HepG2 (cell line): ENCODE data around the gene KCNJ14. TPM values are rescaled to one million over a fixed set of nuclear protein-coding genes. Genes with fewer than 3 reads are reported as not detected.
A peak's percentile ranks its signal among the peaks of the same experiment; 100 is the strongest.

Source experiments
- AKAP8 ChIP-seq: sonication (generic); formaldehyde crosslinking; IDR thresholded peaks from 2 replicates; pipeline ENCODE4 v1.5.1; 2020; ENCODE audit warnings: mild to moderate bottlenecking, missing genetic modification reagents
- ARID5B ChIP-seq: IDR thresholded peaks from 2 replicates; pipeline ENCODE4 v1.4.0; 2020; ENCODE audit warnings: mild to moderate bottlenecking, missing genetic modification reagents
- FOXA1 ChIP-seq, 2 experiments: fragments of 450-650 bp in 1 of 2; sonication (generic) in 1 of 2; formaldehyde crosslinking in 1 of 2; IDR thresholded peaks; 2 replicates each; pipeline versions ENCODE4 v1.4.0 to v1.6.1; 2016 to 2020; ENCODE audit warnings: missing genetic modification reagents in 1 of 2
- POLR2AphosphoS5 ChIP-seq: IDR thresholded peaks from 2 replicates; pipeline ENCODE4 v1.6.1; 2012; ENCODE audit warnings: low read depth, low read length
- ZHX2 ChIP-seq, 2 experiments: sonication (generic) in 1 of 2; formaldehyde crosslinking in 1 of 2; IDR thresholded peaks; 2 replicates each; pipeline versions ENCODE4 v1.6.1 to v1.9.0; 2014 to 2022; ENCODE audit warnings: antibody characterized with exemption in 1 of 2, borderline replicate concordance in 1 of 2, inconsistent platforms in 1 of 2, low read depth in 1 of 2, missing genetic modification reagents in 1 of 2
- ZNF546 ChIP-seq: sonication (generic); formaldehyde crosslinking; conservative IDR thresholded peaks from 2 replicates; pipeline ENCODE4 v1.8.1; 2023; ENCODE audit warnings: mild to moderate bottlenecking, missing genetic modification reagents
- ZSCAN25 ChIP-seq: sonication (generic); formaldehyde crosslinking; IDR thresholded peaks from 2 replicates; pipeline ENCODE4 v1.8.0; 2022; ENCODE audit warnings: mild to moderate bottlenecking, missing genetic modification reagents
- polyA plus RNA-seq, 8 experiments: library from polyadenylated mRNA; depleted of rRNA in 3 of 8; stranded (reverse) in 7 of 8; unstranded in 1 of 8; fragments of >200 nt; fragmentation: Illumina TruSeq in 4 of 8; extraction: Trizol in 4 of 8; gene quantifications; 2 replicates each; pipeline versions ENCODE4 v1.2.1 to v1.2.3, GENCODE V29; 2011 to 2016; ENCODE audit warnings: low read depth in 4 of 8, missing spikeins in 1 of 8, mixed read lengths in 1 of 8; ENCODE audit not compliant: insufficient read depth in 1 of 8
- total RNA-seq, 5 experiments: library from RNA; depleted of rRNA; stranded (reverse); fragments of >200 nt; fragmentation: Illumina TruSeq; extraction: Trizol; gene quantifications; 2 replicates each; pipeline ENCODE4 v1.2.3, GENCODE V29; 2016; ENCODE audit warnings: low read depth in 1 of 5
- TF ChIP-seq, protein P1 (sequence below): IDR thresholded peaks from 2 replicates; pipeline ENCODE4 v1.6.1; 2018; ENCODE audit warnings: missing genetic modification reagents, mild to moderate bottlenecking, missing compliant biosample characterization
- TF ChIP-seq, protein P2 (sequence below): sonication (generic); formaldehyde crosslinking; conservative IDR thresholded peaks from 2 replicates; pipeline ENCODE4 v1.4.0; 2020; ENCODE audit warnings: missing genetic modification reagents
- TF ChIP-seq, protein P3 (sequence below): sonication (generic); formaldehyde crosslinking; IDR thresholded peaks from 2 replicates; pipeline ENCODE4 v1.8.1; 2023; ENCODE audit warnings: mild to moderate bottlenecking, moderate library complexity, missing genetic modification reagents
- TF ChIP-seq, protein P4 (sequence below): sonication (generic); formaldehyde crosslinking; IDR thresholded peaks from 2 replicates; pipeline ENCODE4 v1.4.0; 2020; ENCODE audit warnings: missing genetic modification reagents

The KCNJ14 gene
- total and polyA plus RNA-seq, 2 of the 13 experiments (the other 11 are each of a cell fraction or from before 2014, with no cell fraction given), result 0.20 to 0.51 TPM

GRCh38 chr19:48500830-48501493 lies 45.6 kb downstream of the KCNJ14 start (continued):
- TF ChIP-seq ZHX2 (IDR thresholded peaks at IDR 0.05; ENCODE audit: low read depth), result 0 out of 2 replicates have a peak, but pooled peaks have one; percentile 12
- TF ChIP-seq ZHX2 (CRISPR knock-in tag; IDR thresholded peaks at IDR 0.05; ENCODE audit: borderline replicate concordance), result no peak
- TF ChIP-seq ARID5B (CRISPR knock-in tag), result no peak
- TF ChIP-seq, protein P1, sequence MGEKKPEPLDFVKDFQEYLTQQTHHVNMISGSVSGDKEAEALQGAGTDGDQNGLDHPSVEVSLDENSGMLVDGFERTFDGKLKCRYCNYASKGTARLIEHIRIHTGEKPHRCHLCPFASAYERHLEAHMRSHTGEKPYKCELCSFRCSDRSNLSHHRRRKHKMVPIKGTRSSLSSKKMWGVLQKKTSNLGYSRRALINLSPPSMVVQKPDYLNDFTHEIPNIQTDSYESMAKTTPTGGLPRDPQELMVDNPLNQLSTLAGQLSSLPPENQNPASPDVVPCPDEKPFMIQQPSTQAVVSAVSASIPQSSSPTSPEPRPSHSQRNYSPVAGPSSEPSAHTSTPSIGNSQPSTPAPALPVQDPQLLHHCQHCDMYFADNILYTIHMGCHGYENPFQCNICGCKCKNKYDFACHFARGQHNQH (CRISPR knock-in tag), result no peak
- no peak for TF ChIP-seq AKAP8 (CRISPR knock-in tag)
- no peak for TF ChIP-seq ZNF546 (CRISPR knock-in tag)
- no peak for TF ChIP-seq ZSCAN25 (CRISPR knock-in tag)
- TF ChIP-seq FOXA1 (IDR thresholded peaks at IDR 0.05), result no peak
- no peak for TF ChIP-seq FOXA1 (CRISPR knock-in tag; IDR thresholded peaks at IDR 0.05)
- TF ChIP-seq, protein P2, sequence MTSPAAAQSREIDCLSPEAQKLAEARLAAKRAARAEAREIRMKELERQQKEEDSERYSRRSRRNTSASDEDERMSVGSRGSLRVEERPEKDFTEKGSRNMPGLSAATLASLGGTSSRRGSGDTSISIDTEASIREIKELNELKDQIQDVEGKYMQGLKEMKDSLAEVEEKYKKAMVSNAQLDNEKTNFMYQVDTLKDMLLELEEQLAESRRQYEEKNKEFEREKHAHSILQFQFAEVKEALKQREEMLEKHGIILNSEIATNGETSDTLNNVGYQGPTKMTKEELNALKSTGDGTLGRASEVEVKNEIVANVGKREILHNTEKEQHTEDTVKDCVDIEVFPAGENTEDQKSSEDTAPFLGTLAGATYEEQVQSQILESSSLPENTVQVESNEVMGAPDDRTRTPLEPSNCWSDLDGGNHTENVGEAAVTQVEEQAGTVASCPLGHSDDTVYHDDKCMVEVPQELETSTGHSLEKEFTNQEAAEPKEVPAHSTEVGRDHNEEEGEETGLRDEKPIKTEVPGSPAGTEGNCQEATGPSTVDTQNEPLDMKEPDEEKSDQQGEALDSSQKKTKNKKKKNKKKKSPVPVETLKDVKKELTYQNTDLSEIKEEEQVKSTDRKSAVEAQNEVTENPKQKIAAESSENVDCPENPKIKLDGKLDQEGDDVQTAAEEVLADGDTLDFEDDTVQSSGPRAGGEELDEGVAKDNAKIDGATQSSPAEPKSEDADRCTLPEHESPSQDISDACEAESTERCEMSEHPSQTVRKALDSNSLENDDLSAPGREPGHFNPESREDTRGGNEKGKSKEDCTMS (CRISPR knock-in tag), result no peak
- TF ChIP-seq, protein P3, sequence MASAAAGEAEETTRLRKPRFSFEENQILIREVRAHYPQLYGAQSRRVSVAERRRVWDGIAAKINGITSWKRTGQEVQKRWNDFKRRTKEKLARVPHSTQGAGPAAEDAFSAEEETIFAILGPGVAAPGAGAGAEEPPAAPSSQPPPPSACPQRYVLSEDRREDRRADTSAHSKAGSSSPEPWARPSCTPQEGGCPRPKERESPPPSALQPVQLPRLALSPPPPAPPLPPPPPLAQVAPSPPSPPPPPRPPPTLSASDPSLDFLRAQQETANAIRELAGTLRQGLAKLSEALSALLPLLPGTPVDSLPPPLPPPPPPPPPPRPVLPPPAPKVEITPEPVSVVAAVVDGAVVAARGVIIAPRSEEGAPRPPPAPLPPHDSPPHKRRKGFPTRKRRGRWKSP (CRISPR knock-in tag), result no peak
- TF ChIP-seq POLR2AphosphoS5, result no peak
- TF ChIP-seq, protein P4, sequence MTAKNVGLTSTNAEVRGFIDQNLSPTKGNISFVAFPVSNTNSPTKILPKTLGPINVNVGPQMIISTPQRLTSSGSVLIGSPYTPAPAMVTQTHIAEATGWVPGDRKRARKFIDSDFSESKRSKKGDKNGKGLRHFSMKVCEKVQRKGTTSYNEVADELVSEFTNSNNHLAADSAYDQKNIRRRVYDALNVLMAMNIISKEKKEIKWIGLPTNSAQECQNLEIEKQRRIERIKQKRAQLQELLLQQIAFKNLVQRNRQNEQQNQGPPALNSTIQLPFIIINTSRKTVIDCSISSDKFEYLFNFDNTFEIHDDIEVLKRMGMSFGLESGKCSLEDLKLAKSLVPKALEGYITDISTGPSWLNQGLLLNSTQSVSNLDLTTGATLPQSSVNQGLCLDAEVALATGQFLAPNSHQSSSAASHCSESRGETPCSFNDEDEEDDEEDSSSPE, result no peak
